ENCODE measurements around the gene SLAMF1.

- no peak for TF ChIP-seq CTCF (IDR thresholded peaks at IDR 0.05; ENCODE audit: low read depth, low read length)
- TF ChIP-seq, protein P1, sequence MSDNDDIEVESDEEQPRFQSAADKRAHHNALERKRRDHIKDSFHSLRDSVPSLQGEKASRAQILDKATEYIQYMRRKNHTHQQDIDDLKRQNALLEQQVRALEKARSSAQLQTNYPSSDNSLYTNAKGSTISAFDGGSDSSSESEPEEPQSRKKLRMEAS (IDR thresholded peaks at IDR 0.05; ENCODE audit: low read depth, low read length), result no peak
- TF ChIP-seq MYC (IDR thresholded peaks at IDR 0.05; ENCODE audit: low read depth, low read length), result 0 out of 2 replicates have a peak, but pooled peaks have one; percentile 1
Observed at GRCh38 chr1:160656737-160657136, 9.9 kb upstream of the SLAMF1 start.
